Measurements from ENCODE around the gene ATXN1. TPM values are rescaled to one million over a fixed set of nuclear protein-coding genes. Genes with fewer than 3 reads are reported as not detected.

The ATXN1 gene
- total RNA-seq, 2 experiments from 2014 or later, result 83.1 to 89.4 TPM

- no peaks in the 10 kb centered on the region for H3K9me3 Mint-ChIP-seq
- peaks cover 7% of the 10 kb centered on the region for H3K4me1 Mint-ChIP-seq
- H3K27me3 Mint-ChIP-seq, result no peaks in the 10 kb centered on the region
- peaks cover 13% of the 10 kb centered on the region for H3K36me3 Mint-ChIP-seq (ENCODE audit: low read depth)
- no peak overlapping the region for H3K4me3 Mint-ChIP-seq
- CTCF ChIA-PET, result interaction anchor here (1.4 kb wide), 1 partner anchor 14 kb away, joined by 3 read pairs; no protein-coding TSS in a partner anchor
- POLR2A ChIA-PET, result no interaction called here
- DNase-seq, result no peak
- H3K27ac Mint-ChIP-seq, result no peak overlapping the region
These were observed 197.5 kb downstream of the ATXN1 start for GRCh38 chr6:16563628-16564240.

- H3K27ac Mint-ChIP-seq, result no peak overlapping the region
These were observed 198.8 kb downstream of the ATXN1 start for GRCh38 chr6:16562498-16562897.

DNA sequence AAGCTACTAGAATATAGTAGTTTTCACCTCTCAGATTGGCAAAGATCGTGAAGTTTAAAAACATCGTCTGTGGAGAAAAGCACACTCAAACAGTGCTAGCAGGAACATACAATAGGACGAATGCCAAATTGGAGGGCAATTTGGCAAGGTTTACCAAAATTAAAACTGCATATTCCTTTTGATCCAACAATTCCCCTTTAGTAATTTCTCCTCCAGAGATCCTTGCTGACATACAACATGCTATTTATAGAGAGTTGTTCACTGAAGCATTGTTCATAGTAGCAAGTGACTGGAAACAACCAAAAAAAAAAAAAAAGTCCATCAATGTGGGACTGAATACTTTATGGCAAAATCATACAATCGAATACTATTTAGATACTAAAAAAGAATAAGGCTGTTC is 202.2 kb downstream of the ATXN1 start:
- CTCF ChIA-PET, result interaction anchor here (0.6 to 1.4 kb wide), 3 partner anchors 48 to 154 kb away, joined by 3 read pairs; no protein-coding TSS in a partner anchor
- Mint-ChIP-seq H3K4me1 (peaks cover 2% of the 10 kb centered on the region), H3K9me3 (no peaks in the 10 kb centered on the region), H3K27me3 (no peaks in the 10 kb centered on the region), H3K4me3 (no peak overlapping the region), H3K36me3 (ENCODE audit: low read depth) (peaks cover 18% of the 10 kb centered on the region), H3K27ac (no peak overlapping the region)
- POLR2A ChIA-PET, result no interaction called here
- DNase-seq, result no peak

More at GRCh38 chr6:16562498-16562897, 198.8 kb downstream of the ATXN1 start:
- DNase-seq, result no peak
- CTCF ChIA-PET, result no interaction called here
- Mint-ChIP-seq H3K4me3 (no peak overlapping the region), H3K36me3 (ENCODE audit: low read depth) (peaks cover 11% of the 10 kb centered on the region), H3K27me3 (no peaks in the 10 kb centered on the region), H3K9me3 (no peaks in the 10 kb centered on the region), H3K4me1 (peaks cover 6% of the 10 kb centered on the region)
- POLR2A ChIA-PET, result no interaction called here

DNA sequence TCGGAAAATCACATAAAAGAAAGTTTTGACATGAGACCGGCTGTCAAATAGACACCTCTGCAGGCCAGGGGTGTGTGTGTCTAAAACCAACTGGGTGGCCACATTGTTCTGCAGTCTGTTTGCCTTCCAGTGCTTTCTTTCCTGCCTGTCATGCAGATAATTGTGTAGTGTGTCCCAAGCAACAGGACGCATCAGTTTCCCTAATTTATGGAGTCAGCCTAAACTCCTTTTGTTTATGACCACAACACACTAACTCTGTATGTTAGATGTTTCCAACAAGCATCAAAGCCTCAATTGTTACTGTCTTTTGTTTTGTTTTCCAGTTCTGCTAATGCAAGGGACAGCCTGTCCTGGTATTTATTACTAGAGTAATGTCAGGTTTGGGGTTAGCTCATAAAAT is 205.7 kb downstream of the ATXN1 start:
- peaks cover 24% of the 10 kb centered on the region for H3K36me3 Mint-ChIP-seq (ENCODE audit: low read depth)
- POLR2A ChIA-PET, result no interaction called here
- no peaks in the 10 kb centered on the region for H3K9me3 Mint-ChIP-seq
- H3K27me3 Mint-ChIP-seq, result no peaks in the 10 kb centered on the region
- H3K27ac Mint-ChIP-seq, result no peak overlapping the region
- no peak for DNase-seq
- CTCF ChIA-PET, result interaction anchor here (0.6 kb wide), 1 partner anchor 204 kb away, joined by 4 read pairs; no protein-coding TSS in a partner anchor
- no peak overlapping the region for H3K4me3 Mint-ChIP-seq
- no peaks in the 10 kb centered on the region for H3K4me1 Mint-ChIP-seq

DNA sequence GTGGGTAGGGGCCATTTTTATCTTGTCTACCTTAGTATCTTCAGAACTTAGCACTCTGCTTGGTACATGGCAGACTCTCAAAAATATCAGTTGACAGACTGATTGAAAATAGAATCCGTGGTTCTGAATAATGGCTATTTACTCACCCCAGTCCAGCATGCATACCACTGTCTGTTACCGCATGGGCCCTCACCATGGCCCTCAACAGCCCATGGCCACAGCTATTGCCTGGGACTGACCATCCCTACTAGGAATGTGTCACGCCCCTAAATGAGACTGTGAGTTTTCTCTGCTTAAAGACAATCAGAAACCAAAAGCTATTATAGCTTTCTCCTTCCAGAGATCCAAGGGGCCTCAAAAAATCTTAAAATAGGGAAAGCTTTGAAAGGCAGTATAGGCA is 207.7 kb downstream of the ATXN1 start:
- Mint-ChIP-seq H3K27me3 (no peaks in the 10 kb centered on the region), H3K36me3 (ENCODE audit: low read depth) (peaks cover 27% of the 10 kb centered on the region), H3K27ac (no peak overlapping the region), H3K9me3 (no peaks in the 10 kb centered on the region), H3K4me3 (no peak overlapping the region), H3K4me1 (no peaks in the 10 kb centered on the region)
- CTCF ChIA-PET, result no interaction called here
- POLR2A ChIA-PET, result no interaction called here
- no peak for DNase-seq

GRCh38 chr6:16551466-16551865 is 209.8 kb downstream of the ATXN1 start:
- ChIA-PET POLR2A (no interaction called here), CTCF (no interaction called here)
- H3K4me3 Mint-ChIP-seq, result no peak overlapping the region
- DNase-seq, result no peak
- no peaks in the 10 kb centered on the region for H3K27me3 Mint-ChIP-seq
- H3K36me3 Mint-ChIP-seq (ENCODE audit: low read depth), result peaks cover 24% of the 10 kb centered on the region
- no peaks in the 10 kb centered on the region for H3K9me3 Mint-ChIP-seq
- H3K27ac Mint-ChIP-seq, result no peak overlapping the region
- no peaks in the 10 kb centered on the region for H3K4me1 Mint-ChIP-seq

GRCh38 chr6:16548121-16548520 is 213.1 kb downstream of the ATXN1 start:
- H3K27me3 Mint-ChIP-seq, result no peaks in the 10 kb centered on the region
- ChIA-PET CTCF (interaction anchor here (1.2 kb wide), 1 partner anchor 38 kb away, joined by 3 read pairs; no protein-coding TSS in a partner anchor), POLR2A (no interaction called here)
- H3K4me3 Mint-ChIP-seq, result no peak overlapping the region
- no peak overlapping the region for H3K27ac Mint-ChIP-seq
- peaks cover 7% of the 10 kb centered on the region for H3K4me1 Mint-ChIP-seq
- peaks cover 30% of the 10 kb centered on the region for H3K36me3 Mint-ChIP-seq (ENCODE audit: low read depth)
- H3K9me3 Mint-ChIP-seq, result no peaks in the 10 kb centered on the region
- DNase-seq, result no peak

DNA sequence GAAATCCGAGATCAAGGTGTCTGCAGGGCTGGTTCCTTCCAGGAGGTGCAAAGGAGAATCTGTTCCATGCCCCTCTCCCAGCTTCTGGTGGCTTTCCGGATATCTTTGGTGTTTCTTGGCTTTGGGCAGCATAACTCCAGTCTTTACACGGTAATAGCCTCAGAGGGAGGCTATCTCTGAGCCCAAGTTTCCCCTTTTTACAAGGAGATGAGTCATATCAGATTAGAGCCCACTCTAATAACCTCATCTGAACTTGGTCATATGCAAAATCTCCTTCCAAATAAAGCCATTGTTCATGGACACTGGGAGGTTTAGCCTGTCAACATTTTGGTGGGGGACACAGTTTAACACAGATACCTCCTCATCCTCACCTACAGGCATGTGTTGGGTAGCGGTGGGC is 213.7 kb downstream of the ATXN1 start:
- ChIA-PET POLR2A (no interaction called here), CTCF (interaction anchor here (1.2 kb wide), 1 partner anchor 37 kb away, joined by 3 read pairs; no protein-coding TSS in a partner anchor)
- no peaks in the 10 kb centered on the region for H3K27me3 Mint-ChIP-seq
- H3K9me3 Mint-ChIP-seq, result no peaks in the 10 kb centered on the region
- peaks cover 25% of the 10 kb centered on the region for H3K36me3 Mint-ChIP-seq (ENCODE audit: low read depth)
- no peak for DNase-seq
- peaks cover 7% of the 10 kb centered on the region for H3K4me1 Mint-ChIP-seq
- H3K4me3 Mint-ChIP-seq, result no peak overlapping the region
- H3K27ac Mint-ChIP-seq, result no peak overlapping the region

DNA sequence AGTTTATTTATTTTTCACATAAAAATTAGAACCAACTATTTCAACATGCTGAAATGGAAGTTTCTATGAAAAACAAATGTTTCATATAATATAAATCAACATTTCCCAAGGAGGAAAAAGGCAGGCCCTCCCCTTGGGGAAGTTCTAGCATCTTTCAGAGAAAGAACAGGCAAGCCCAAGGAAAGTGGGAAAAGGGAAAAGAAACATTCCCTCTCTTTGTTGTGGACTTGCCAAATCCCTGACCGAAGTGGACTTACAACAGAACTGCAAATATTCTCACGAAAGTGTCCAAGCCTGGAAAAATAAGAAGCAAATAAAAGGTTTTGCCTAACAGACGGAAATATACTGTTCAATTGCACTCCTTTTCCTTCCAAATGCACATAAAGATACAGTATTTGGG is 214.4 kb downstream of the ATXN1 start:
- Mint-ChIP-seq H3K27me3 (no peaks in the 10 kb centered on the region), H3K27ac (no peak overlapping the region), H3K4me3 (no peak overlapping the region), H3K4me1 (peaks cover 7% of the 10 kb centered on the region), H3K36me3 (ENCODE audit: low read depth) (peaks cover 25% of the 10 kb centered on the region), H3K9me3 (no peaks in the 10 kb centered on the region)
- CTCF ChIA-PET, result interaction anchor here (0.5 kb wide), 1 partner anchor 105 kb away, joined by 3 read pairs; no protein-coding TSS in a partner anchor
- DNase-seq, result no peak
- POLR2A ChIA-PET, result no interaction called here

DNA sequence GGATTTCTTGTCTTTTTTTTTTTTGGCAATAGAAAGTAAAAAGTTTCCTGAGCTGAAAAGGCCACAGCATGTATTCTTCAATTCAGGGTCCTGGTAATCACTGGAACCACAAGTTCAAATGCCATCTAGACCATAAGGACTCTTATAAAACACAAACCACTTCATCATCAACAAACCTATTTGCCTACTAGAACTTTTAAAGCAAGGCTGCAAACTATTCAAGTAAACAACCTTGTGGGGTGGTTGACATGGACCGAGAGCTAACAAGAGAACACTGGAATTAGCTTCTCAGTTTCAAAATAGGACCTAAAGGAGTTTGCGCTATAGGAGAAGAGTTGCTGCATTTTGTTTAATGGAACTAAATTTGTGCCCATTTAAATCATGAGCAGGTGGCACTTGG is 215.9 kb downstream of the ATXN1 start:
- H3K27ac Mint-ChIP-seq, result no peak overlapping the region
- DNase-seq, result no peak
- ChIA-PET POLR2A (no interaction called here), CTCF (interaction anchor here (0.8 to 1.7 kb wide), 3 partner anchors 74 to 225 kb away, joined by 3 to 5 read pairs (median 4); no protein-coding TSS in a partner anchor)
- peaks cover 19% of the 10 kb centered on the region for H3K4me1 Mint-ChIP-seq
- H3K27me3 Mint-ChIP-seq, result no peaks in the 10 kb centered on the region
- peaks cover 28% of the 10 kb centered on the region for H3K36me3 Mint-ChIP-seq (ENCODE audit: low read depth)
- H3K9me3 Mint-ChIP-seq, result no peaks in the 10 kb centered on the region
- no peak overlapping the region for H3K4me3 Mint-ChIP-seq

GRCh38 chr6:16544521-16544920 is 216.7 kb downstream of the ATXN1 start:
- DNase-seq, result no peak

DNA sequence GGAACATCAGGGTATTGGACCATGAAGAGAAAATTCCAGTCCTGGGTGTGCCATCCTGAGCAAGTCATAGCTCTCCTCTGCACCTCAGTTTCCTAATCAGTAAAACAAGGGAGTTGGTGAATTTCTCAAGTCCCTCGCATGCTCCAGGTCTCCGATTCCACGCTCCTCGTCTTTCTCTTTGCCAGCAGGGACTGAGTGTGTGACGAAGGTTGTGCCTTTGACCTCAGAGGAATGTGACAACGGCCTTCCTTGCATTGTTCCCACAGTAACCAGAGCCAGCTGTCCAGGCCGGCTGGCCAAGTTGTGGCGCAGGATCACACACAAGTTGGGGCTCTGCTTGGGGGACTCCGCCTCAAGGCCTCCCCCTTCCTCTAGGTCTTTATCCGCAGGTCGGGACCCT is 217.3 kb downstream of the ATXN1 start:
- no peak for DNase-seq
- POLR2A ChIA-PET, result no interaction called here
- H3K36me3 Mint-ChIP-seq (ENCODE audit: low read depth), result peaks cover 31% of the 10 kb centered on the region
- no peaks in the 10 kb centered on the region for H3K9me3 Mint-ChIP-seq
- peaks cover 28% of the 10 kb centered on the region for H3K4me1 Mint-ChIP-seq
- no peak overlapping the region for H3K27ac Mint-ChIP-seq
- no peaks in the 10 kb centered on the region for H3K27me3 Mint-ChIP-seq
- H3K4me3 Mint-ChIP-seq, result no peak overlapping the region
- CTCF ChIA-PET, result interaction anchor here (1.7 kb wide), 1 partner anchor 227 kb away, joined by 4 read pairs; no protein-coding TSS in a partner anchor

More at GRCh38 chr6:16544521-16544920, 216.7 kb downstream of the ATXN1 start:
- Mint-ChIP-seq H3K36me3 (ENCODE audit: low read depth) (peaks cover 26% of the 10 kb centered on the region), H3K9me3 (no peaks in the 10 kb centered on the region), H3K4me3 (no peak overlapping the region), H3K27ac (no peak overlapping the region), H3K4me1 (peaks cover 24% of the 10 kb centered on the region), H3K27me3 (no peaks in the 10 kb centered on the region)
- ChIA-PET POLR2A (no interaction called here), CTCF (interaction anchor here (1.7 kb wide), 1 partner anchor 226 kb away, joined by 4 read pairs; no protein-coding TSS in a partner anchor)

DNA sequence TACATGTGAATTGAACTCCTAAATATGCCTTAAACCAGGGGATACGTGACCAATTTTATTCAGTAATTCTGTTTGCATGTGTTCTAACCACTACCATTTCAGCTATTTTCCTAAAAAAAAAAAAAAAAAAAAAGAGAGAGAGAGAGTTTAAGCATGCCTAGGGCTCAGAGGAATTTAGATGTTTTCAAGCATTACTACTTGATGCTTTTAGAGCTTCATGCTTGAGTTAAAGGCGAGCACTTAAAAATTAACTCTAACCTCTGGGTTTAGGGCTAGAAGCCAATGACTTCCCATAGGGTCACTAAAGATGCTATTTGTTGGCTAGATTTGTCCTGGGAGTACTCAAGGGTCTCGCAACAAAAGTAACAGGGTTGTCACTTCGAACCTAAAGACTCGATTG is 217.7 kb downstream of the ATXN1 start:
- no peak overlapping the region for H3K4me3 Mint-ChIP-seq
- H3K36me3 Mint-ChIP-seq (ENCODE audit: low read depth), result peaks cover 33% of the 10 kb centered on the region
- H3K27me3 Mint-ChIP-seq, result no peaks in the 10 kb centered on the region
- DNase-seq, result no peak
- no peaks in the 10 kb centered on the region for H3K9me3 Mint-ChIP-seq
- H3K27ac Mint-ChIP-seq, result no peak overlapping the region
- ChIA-PET POLR2A (no interaction called here), CTCF (no interaction called here)
- H3K4me1 Mint-ChIP-seq, result peaks cover 28% of the 10 kb centered on the region

- no peak overlapping the region for H3K4me3 Mint-ChIP-seq
- H3K27ac Mint-ChIP-seq, result no peak overlapping the region
- DNase-seq, result no peak
- POLR2A ChIA-PET, result no interaction called here
- CTCF ChIA-PET, result interaction anchor here (1.3 kb wide), 1 partner anchor 28 kb away, joined by 3 read pairs; no protein-coding TSS in a partner anchor
- no peaks in the 10 kb centered on the region for H3K27me3 Mint-ChIP-seq
- H3K9me3 Mint-ChIP-seq, result no peaks in the 10 kb centered on the region
- peaks cover 28% of the 10 kb centered on the region for H3K4me1 Mint-ChIP-seq
- H3K36me3 Mint-ChIP-seq (ENCODE audit: low read depth), result peaks cover 33% of the 10 kb centered on the region
These were observed 219.2 kb downstream of the ATXN1 start for GRCh38 chr6:16542070-16542469.
